EH (cell line): Measurements from ENCODE around the gene TMEM208.

Experiments
- DNase-seq: peaks from one replicate; pipeline ENCODE4 v3.0.0-alpha.2; 2015; ENCODE audit warnings: low read depth

Gene TMEM208

DNA sequence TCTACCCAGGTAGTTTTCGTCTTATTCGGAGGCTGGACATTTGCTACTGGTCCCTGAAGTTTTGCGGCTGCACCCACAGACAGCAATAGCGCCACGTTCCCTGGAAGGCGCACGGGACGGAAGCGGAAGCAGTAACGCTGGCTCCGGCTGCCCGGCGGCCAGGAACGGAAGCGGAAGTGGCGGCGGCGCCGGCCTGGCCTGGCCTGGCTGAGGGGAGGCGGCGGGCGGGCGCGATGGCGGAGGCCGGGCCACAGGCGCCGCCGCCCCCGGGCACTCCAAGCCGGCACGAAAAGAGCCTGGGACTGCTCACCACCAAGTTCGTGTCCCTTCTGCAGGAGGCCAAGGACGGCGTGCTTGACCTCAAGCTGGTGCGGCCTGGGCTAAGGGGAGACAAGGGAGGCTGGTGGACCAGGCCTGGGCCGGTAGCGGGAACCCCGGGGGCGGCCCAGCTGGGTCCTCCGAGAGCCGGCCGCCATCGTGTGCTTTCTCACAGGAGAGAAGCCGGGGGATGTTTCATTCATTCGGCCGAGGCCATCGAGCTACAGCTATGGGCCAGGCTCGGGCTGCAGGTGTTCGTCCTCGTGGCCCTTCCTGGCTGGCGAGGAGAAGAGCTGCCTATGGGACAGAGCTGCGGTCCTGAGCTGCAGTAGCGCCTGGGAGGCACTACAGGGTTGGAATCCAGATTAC is 34.8 kb upstream of the TMEM208 start, which contains the start of gene E2F4:
TSS of gene E2F4 (plus strand) at position 161 of the 687 bp plus-strand sequence. CDS start at position 234, 73 bp downstream.
- DNase-seq: peak; percentile 90

GRCh38 chr16:67192781-67193361 is 34.1 kb upstream of the TMEM208 start:
- DNase-seq: no peak

- DNase-seq: no peak
Observed at GRCh38 chr16:67193536-67193935, 33.4 kb upstream of the TMEM208 start.

- DNase-seq: no peak
Observed at GRCh38 chr16:67194260-67194659, 32.7 kb upstream of the TMEM208 start.

DNA sequence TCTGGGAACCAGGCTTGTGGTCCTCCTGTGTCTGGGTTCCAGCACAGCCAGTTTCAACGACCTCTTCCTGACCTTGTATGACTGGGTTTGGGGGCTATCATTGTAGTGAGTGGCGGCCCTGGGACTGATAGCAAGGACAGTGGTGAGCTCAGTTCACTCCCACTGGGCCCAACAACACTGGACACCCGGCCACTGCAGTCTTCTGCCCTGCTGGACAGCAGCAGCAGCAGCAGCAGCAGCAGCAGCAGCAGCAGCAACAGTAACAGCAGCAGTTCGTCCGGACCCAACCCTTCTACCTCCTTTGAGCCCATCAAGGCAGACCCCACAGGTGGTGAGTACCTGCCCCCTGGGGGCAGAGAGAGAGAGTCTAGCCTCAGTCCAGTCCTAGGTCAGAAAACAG is 31.3 kb upstream of the TMEM208 start:
- no peak for DNase-seq

GRCh38 chr16:67196881-67197280 is 30.0 kb upstream of the TMEM208 start:
- no peak for DNase-seq

GRCh38 chr16:67197704-67198103 is 29.2 kb upstream of the TMEM208 start:
- DNase-seq: no peak

GRCh38 chr16:67198238-67198734 is 28.6 kb upstream of the TMEM208 start:
- DNase-seq: peak; percentile 44

DNA sequence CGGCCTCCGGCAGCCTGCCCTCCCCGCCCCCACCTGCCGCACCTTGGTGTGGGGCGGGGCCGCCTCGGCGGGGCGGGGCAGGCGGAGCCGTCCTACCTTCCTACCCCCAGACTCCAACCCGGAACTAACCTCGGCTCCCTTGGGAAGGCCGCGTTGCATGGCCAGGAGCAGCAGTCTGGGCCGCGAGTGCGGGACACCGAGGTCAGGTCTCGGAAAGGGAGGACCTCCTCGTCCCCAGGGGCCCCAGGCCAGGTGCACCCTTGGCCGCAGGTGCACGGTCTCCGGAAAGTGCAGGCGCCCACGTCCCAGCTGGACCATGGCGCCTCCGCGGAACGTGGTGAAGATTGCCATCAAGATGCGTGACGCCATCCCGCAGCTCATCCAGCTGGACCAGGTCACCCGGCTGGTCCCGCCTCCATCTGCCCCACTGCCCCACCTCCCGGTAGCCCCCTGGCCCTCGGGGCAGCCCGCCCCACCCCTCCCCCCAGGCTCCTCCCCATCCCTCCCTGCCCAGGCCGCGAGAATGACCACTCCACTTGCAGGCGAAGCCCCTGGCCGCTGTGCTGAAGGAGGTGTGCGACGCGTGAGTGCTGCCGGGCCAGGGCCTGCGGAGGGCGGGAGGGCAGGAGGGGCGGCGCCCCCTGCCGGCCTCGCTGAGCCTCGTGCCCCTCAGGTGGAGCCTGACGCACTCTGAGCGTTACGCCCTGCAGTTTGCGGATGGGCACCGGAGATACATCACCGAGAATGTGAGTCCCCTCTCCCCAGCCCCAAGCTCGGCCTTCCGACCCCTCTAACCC is 27.7 kb upstream of the TMEM208 start, which contains the start of gene ELMO3:
TSS of gene ELMO3 (plus strand) at position 121 of the 797 bp plus-strand sequence. CDS start at position 317, 196 bp downstream.
- no peak for DNase-seq

GRCh38 chr16:67199808-67200198 is 27.1 kb upstream of the TMEM208 start:
- no peak for DNase-seq

DNA sequence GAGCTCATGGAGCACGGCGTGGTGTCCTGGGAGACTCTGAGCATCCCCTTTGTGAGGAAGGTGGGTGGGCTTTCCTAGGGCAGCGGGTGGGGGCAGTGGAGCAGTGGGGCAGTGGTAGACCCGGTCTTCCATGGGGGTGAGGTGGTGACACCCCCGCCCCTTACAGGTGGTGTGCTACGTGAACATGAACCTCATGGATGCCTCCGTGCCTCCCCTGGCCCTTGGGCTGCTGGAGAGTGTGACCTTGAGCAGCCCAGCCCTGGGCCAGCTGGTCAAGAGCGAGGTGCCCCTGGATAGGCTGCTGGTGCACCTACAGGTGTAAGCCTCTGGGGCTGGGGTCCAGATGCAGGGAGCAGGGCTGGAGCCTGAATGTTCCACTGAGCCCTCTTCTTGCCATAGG is 26.4 kb upstream of the TMEM208 start:
- DNase-seq: no peak

- no peak for DNase-seq
Observed at GRCh38 chr16:67201411-67202345, 25.3 kb upstream of the TMEM208 start.

- no peak for DNase-seq
Observed at GRCh38 chr16:67202426-67202825, 24.5 kb upstream of the TMEM208 start.

- no peak for DNase-seq
Observed at GRCh38 chr16:67202956-67203493, 23.9 kb upstream of the TMEM208 start.

DNA sequence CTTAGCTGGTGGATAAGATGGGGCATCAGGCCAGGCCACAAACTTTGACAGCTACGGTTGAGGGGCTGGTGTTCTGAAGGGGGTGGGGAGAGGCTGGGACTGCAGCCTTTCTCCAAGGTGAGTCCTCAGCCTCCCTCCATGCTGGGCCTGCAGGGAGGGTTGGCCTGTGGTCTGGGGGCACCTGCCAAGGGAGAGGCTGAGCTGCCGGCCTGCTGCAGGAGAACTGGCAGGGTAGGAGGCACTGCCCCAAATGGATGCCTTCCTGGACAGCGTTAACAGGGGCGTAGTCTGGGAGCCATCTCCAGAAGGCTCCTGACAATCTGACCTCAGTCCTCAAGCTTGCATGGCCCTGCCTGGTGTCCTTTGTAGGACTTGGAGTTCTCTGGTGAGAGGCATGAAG is 22.9 kb upstream of the TMEM208 start:
- DNase-seq: no peak

DNA sequence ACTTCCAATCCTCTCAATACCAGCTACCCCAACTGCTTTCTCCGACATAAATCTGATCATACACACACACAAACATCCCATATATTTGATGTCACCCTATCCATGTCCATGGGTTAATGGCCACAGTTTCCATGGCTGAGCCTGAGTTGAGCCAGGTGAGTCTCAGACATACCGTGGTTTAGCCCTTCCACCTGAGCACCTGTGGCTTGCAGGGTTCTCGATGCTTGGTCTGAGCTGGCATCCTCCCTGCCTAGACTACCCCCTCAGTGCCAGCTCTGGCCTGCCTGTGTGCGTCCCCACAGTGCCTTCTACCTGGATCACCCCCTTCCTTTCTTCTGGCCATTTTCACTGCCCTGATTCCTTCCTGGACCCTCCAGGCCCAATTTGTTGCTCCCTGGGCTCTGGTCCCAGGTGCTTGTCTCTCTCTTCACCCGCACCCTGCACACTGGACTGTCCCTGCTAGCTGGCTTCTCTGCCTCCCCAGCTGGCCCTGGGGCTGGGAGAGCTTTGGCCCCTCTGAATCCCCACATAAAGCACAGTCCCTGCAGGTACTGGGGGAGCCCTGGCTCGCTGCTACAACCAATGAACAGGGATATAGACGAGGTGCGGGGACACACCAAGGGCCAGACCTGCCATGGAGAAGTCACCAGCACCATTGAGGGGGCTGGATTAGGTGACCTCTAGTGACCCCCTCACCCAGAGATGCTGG is 20.6 kb upstream of the TMEM208 start:
- no peak for DNase-seq

DNA sequence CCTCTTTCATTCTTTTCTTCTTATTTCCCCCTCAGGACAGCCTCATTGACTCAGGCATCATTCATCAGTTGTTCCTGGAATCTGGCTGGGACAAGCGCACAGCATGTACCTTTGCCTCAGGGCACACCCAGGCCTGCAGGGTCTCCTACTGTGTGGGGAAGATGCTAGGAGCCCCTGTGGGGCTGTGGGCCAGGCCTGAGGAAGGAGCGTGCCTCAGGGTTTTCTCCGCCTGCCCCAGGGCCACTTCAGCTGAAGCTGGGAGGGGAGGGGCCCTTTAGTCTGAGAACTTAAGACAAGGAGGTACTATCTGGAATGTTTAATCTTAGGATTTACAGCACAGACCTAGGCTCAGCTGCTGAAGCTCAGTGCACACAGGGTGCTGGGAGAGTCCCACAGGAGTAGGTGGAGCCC is 20.1 kb upstream of the TMEM208 start:
- DNase-seq: no peak

DNA sequence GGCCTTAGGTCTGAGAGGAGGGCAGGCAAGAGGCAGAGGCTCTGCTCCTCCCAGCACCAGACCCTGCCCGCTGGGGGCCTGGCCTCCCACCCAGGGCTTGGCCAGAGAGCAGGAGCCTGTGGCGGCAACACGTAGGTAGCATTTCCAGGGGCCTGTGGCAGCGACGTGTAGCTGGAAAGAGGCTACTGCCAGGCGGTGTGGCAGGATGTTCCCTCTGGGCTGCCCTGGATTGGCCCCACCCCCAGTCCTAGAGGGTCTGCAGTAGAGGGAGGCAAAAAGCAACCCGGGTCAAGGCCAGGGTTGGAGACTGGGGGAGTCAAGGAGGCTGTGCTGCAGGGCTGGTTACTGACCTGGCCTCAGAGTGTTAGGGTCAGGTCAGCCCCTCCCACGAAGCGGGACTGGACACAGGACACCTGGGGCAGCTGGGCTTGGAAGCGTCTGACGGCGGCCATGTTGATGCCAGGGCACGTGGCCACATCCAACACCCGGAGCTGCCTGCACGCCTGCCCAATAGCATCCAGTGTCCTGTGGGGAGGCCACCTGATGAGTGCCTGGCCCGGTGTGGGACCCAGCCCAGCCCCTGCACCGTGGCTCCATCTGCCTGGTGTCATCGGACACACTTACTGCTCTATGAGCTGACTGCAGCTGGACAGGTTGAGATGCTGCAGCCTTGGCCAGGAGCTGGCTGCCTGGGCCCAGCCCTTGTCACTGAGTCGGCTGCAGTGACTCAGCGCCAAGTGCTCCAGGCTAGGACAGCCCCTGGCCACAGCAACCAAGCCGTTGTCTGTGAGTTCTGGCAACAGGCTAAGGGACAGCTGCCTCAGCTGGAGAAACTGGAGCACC is 19.5 kb upstream of the TMEM208 start:
- DNase-seq: peak; percentile 81

GRCh38 chr16:67208154-67208896 is 18.6 kb upstream of the TMEM208 start:
- no peak for DNase-seq
